Fibroblast of lung (primary cell): ENCODE data around the gene CMC2. TPM values are rescaled to one million over a fixed set of nuclear protein-coding genes. Genes with fewer than 3 reads are reported as not detected.

ENCODE experiments used
- DNase-seq, 2 donors: peaks; one replicate each; pipeline versions ENCODE4 v3.0.0 to v3.0.0-alpha.2; 2010; ENCODE audit warnings: low read depth in 2 of 2
- H2AFZ ChIP-seq: 2 replicates; pipeline ENCODE4 v1.5.1; 2012; ENCODE audit warnings: low read length, control low read depth, inconsistent platforms
- H3K27ac ChIP-seq: 2 replicates; pipeline ENCODE4 v1.5.1; 2011; ENCODE audit warnings: low read length, control low read depth; ENCODE audit not compliant: insufficient read depth
- H3K27me3 ChIP-seq: 2 replicates; pipeline ENCODE4 v1.5.1; 2011; ENCODE audit warnings: mild to moderate bottlenecking, low read length; ENCODE audit not compliant: control insufficient read depth, insufficient read depth
- H3K36me3 ChIP-seq: 2 replicates; pipeline ENCODE4 v1.5.1; 2011; ENCODE audit warnings: low read length; ENCODE audit not compliant: control insufficient read depth, insufficient read depth
- H3K4me1 ChIP-seq: 2 replicates; pipeline ENCODE4 v1.5.1; 2011; ENCODE audit warnings: low read length; ENCODE audit not compliant: control insufficient read depth, insufficient read depth; ENCODE audit errors: extremely low read depth
- H3K4me2 ChIP-seq: 2 replicates; pipeline ENCODE4 v1.5.1; 2011; ENCODE audit warnings: low read length, control low read depth; ENCODE audit not compliant: insufficient read depth; ENCODE audit errors: extremely low read depth
- H3K4me3 ChIP-seq, 4 experiments: fragments of 200-600 bp in 1 of 4; sonication (generic) in 1 of 4; replicated peaks in 1 of 4; 2 replicates each; pipeline ENCODE4 v1.5.1; 2011 to 2016; ENCODE audit warnings: low read length in 4 of 4, low read depth in 3 of 4, mild to moderate bottlenecking in 3 of 4, control low read depth in 2 of 4, inconsistent platforms in 1 of 4, mixed read lengths in 1 of 4; ENCODE audit not compliant: insufficient read depth in 1 of 4; ENCODE audit errors: control extremely low read depth in 1 of 4
- H3K79me2 ChIP-seq: 2 replicates; pipeline ENCODE4 v1.5.1; 2012; ENCODE audit warnings: mild to moderate bottlenecking, low read length, inconsistent platforms; ENCODE audit not compliant: control insufficient read depth, insufficient read depth
- H3K9ac ChIP-seq: 2 replicates; pipeline ENCODE4 v1.5.1; 2011; ENCODE audit warnings: mild to moderate bottlenecking, low read length, control low read depth; ENCODE audit not compliant: insufficient read depth
- H3K9me3 ChIP-seq: 2 replicates; pipeline ENCODE4 v1.5.1; 2012; ENCODE audit warnings: low read depth, low read length; ENCODE audit not compliant: control insufficient read depth, insufficient read depth
- H4K20me1 ChIP-seq: 2 replicates; pipeline ENCODE4 v1.5.1; 2011; ENCODE audit warnings: low read length; ENCODE audit not compliant: control insufficient read depth, insufficient read depth; ENCODE audit errors: extremely low read depth
- CTCF ChIP-seq, 2 donors: IDR thresholded peaks in 1 of 2; conservative IDR thresholded peaks in 1 of 2; 1 replicate in 1 of 2; 2 replicates in 1 of 2; pipeline ENCODE4 v1.5.1; 2011 to 2012; ENCODE audit warnings: low read length in 2 of 2, control low read depth in 1 of 2, inconsistent platforms in 1 of 2, low read depth in 1 of 2, mild to moderate bottlenecking in 1 of 2
- EZH2 ChIP-seq: IDR thresholded peaks from 2 replicates; pipeline ENCODE4 v1.5.1; 2012; ENCODE audit warnings: low read length, control low read depth, mild to moderate bottlenecking; ENCODE audit errors: missing control alignments
- polyA plus RNA-seq, 2 donors: library from polyadenylated mRNA; depleted of rRNA in 1 of 2; stranded (reverse) in 1 of 2; unstranded in 1 of 2; fragments of >200 nt; gene quantifications; 2 replicates each; pipeline ENCODE4 v1.2.1, GENCODE V29; 2011 to 2012; ENCODE audit warnings: missing spikeins in 1 of 2
- total RNA-seq: library from RNA; depleted of rRNA; stranded (reverse); fragments of >200 nt; gene quantifications from 2 replicates; pipeline ENCODE4 v1.2.1, GENCODE V29; 2014

CMC2 gene
- total and polyA plus RNA-seq, 2 donors (not counting 1 experiment from before 2014, with no cell fraction given) = 70.5 to 77.3 TPM

- H3K9ac ChIP-seq = no peak overlapping the region
- no peaks in the 10 kb centered on the region for H4K20me1 ChIP-seq
- no peak overlapping the region for H3K4me3 ChIP-seq
- H3K27ac ChIP-seq = no peak overlapping the region
- peaks cover 7% of the 10 kb centered on the region for H3K36me3 ChIP-seq
- H3K9me3 ChIP-seq = no peaks in the 10 kb centered on the region
- H3K4me1 ChIP-seq = no peaks in the 10 kb centered on the region
- H3K4me2 ChIP-seq = no peak overlapping the region
- no peaks in the 10 kb centered on the region for H3K27me3 ChIP-seq
- TF ChIP-seq CTCF (conservative IDR thresholded peaks at IDR 0.05 in 1 of 2, IDR thresholded peaks at IDR 0.05 in 1 of 2; ENCODE audit: low read depth in 1 of 2, low read length in 2 of 2) = no peak
- no peak for TF ChIP-seq EZH2
- no peak overlapping the region for H2AFZ ChIP-seq
- no peak for DNase-seq
- peaks cover 13% of the 10 kb centered on the region for H3K79me2 ChIP-seq
Measured at GRCh38 chr16:81041696-81042095, 35.0 kb upstream of the CMC2 start.

GRCh38 chr16:81040842-81041241 lies 34.2 kb upstream of the CMC2 start:
- Histone ChIP-seq H3K36me3 (peaks cover 7% of the 10 kb centered on the region), H4K20me1 (no peaks in the 10 kb centered on the region), H3K4me2 (no peak overlapping the region), H2AFZ (no peak overlapping the region), H3K4me1 (no peaks in the 10 kb centered on the region), H3K4me3 (no peak overlapping the region), H3K9me3 (no peaks in the 10 kb centered on the region), H3K9ac (no peak overlapping the region), H3K79me2 (peaks cover 18% of the 10 kb centered on the region), H3K27ac (no peak overlapping the region), H3K27me3 (no peaks in the 10 kb centered on the region)
- no peak for TF ChIP-seq EZH2
- TF ChIP-seq CTCF (conservative IDR thresholded peaks at IDR 0.05 in 1 of 2, IDR thresholded peaks at IDR 0.05 in 1 of 2; ENCODE audit: low read depth in 1 of 2, low read length in 2 of 2) = no peak
- peak in 1 of 2 donors; percentile 27 for DNase-seq

- no peak for TF ChIP-seq EZH2
- TF ChIP-seq CTCF (conservative IDR thresholded peaks at IDR 0.05 in 1 of 2, IDR thresholded peaks at IDR 0.05 in 1 of 2; ENCODE audit: low read depth in 1 of 2, low read length in 2 of 2) = no peak
- H4K20me1 ChIP-seq = no peaks in the 10 kb centered on the region
- H3K36me3 ChIP-seq = peaks cover 7% of the 10 kb centered on the region
- H3K9me3 ChIP-seq = no peaks in the 10 kb centered on the region
- H3K4me3 ChIP-seq = no peak overlapping the region
- no peak overlapping the region for H2AFZ ChIP-seq
- H3K27me3 ChIP-seq = no peaks in the 10 kb centered on the region
- H3K9ac ChIP-seq = no peak overlapping the region
- no peak overlapping the region for H3K27ac ChIP-seq
- no peak overlapping the region for H3K4me2 ChIP-seq
- no peak for DNase-seq
- H3K79me2 ChIP-seq = peaks cover 18% of the 10 kb centered on the region
- H3K4me1 ChIP-seq = no peaks in the 10 kb centered on the region
Measured at GRCh38 chr16:81040131-81040530, 33.4 kb upstream of the CMC2 start.
